ENCODE measurements around the gene PLAGL2. TPM values are rescaled to one million over a fixed set of nuclear protein-coding genes. Genes with fewer than 3 reads are reported as not detected.

The PLAGL2 gene
- total RNA-seq, 2 experiments from 2014 or later: 20.4 to 20.8 TPM

GRCh38 chr20:32167552-32167951 is 40.0 kb downstream of the PLAGL2 start:
- Mint-ChIP-seq H3K27ac (no peak overlapping the region), H3K4me3 (no peak overlapping the region), H3K36me3 (peaks cover 13% of the 10 kb centered on the region), H3K27me3 (no peaks in the 10 kb centered on the region), H3K4me1 (no peaks in the 10 kb centered on the region), H3K9me3 (no peaks in the 10 kb centered on the region)
- POLR2A ChIA-PET: no interaction called here
- DNase-seq (no peak), ATAC-seq (ENCODE audit: low read depth) (no peak)

- no peak for ATAC-seq (ENCODE audit: low read depth)
- Mint-ChIP-seq H3K27ac (no peak overlapping the region), H3K4me1 (no peaks in the 10 kb centered on the region), H3K9me3 (no peaks in the 10 kb centered on the region), H3K4me3 (no peak overlapping the region), H3K36me3 (peaks cover 27% of the 10 kb centered on the region), H3K27me3 (no peaks in the 10 kb centered on the region)
- DNase-seq: no peak
- POLR2A ChIA-PET: no interaction called here
Observed at GRCh38 chr20:32165836-32166545, 41.6 kb downstream of the PLAGL2 start.

GRCh38 chr20:32164984-32165735 is 42.4 kb downstream of the PLAGL2 start:
- no peaks in the 10 kb centered on the region for H3K9me3 Mint-ChIP-seq
- DNase-seq (no peak), ATAC-seq (ENCODE audit: low read depth) (no peak)
- H3K36me3 Mint-ChIP-seq: peaks cover 30% of the 10 kb centered on the region
- H3K4me1 Mint-ChIP-seq: no peaks in the 10 kb centered on the region
- H3K27me3 Mint-ChIP-seq: no peaks in the 10 kb centered on the region
- POLR2A ChIA-PET: no interaction called here
- H3K4me3 Mint-ChIP-seq: no peak overlapping the region
- no peak overlapping the region for H3K27ac Mint-ChIP-seq

- no peak overlapping the region for H3K27ac Mint-ChIP-seq
- H3K27me3 Mint-ChIP-seq: no peaks in the 10 kb centered on the region
- H3K9me3 Mint-ChIP-seq: no peaks in the 10 kb centered on the region
- DNase-seq: no peak
- POLR2A ChIA-PET: no interaction called here
- H3K4me1 Mint-ChIP-seq: no peaks in the 10 kb centered on the region
- H3K36me3 Mint-ChIP-seq: peaks cover 33% of the 10 kb centered on the region
- no peak for ATAC-seq (ENCODE audit: low read depth)
- H3K4me3 Mint-ChIP-seq: no peak overlapping the region
Observed at GRCh38 chr20:32163951-32164350, 43.6 kb downstream of the PLAGL2 start.

- no peak for ATAC-seq (ENCODE audit: low read depth)
- Mint-ChIP-seq H3K27ac (no peak overlapping the region), H3K9me3 (no peaks in the 10 kb centered on the region), H3K4me1 (no peaks in the 10 kb centered on the region), H3K36me3 (peaks cover 36% of the 10 kb centered on the region), H3K4me3 (no peak overlapping the region), H3K27me3 (no peaks in the 10 kb centered on the region)
- POLR2A ChIA-PET: no interaction called here
- DNase-seq: no peak
Observed at GRCh38 chr20:32162351-32162750, 45.2 kb downstream of the PLAGL2 start.

GRCh38 chr20:32160341-32160740 is 47.2 kb downstream of the PLAGL2 start:
- H3K36me3 Mint-ChIP-seq: peaks cover 30% of the 10 kb centered on the region
- no peak overlapping the region for H3K4me3 Mint-ChIP-seq

GRCh38 chr20:32159766-32160221 is 47.7 kb downstream of the PLAGL2 start:
- H3K36me3 Mint-ChIP-seq: peaks cover 26% of the 10 kb centered on the region
- no peaks in the 10 kb centered on the region for H3K27me3 Mint-ChIP-seq
- no peak overlapping the region for H3K27ac Mint-ChIP-seq
- H3K4me3 Mint-ChIP-seq: no peak overlapping the region
- H3K4me1 Mint-ChIP-seq: peaks cover 2% of the 10 kb centered on the region
- POLR2A ChIA-PET: no interaction called here
- no peak for ATAC-seq (ENCODE audit: low read depth)
- no peaks in the 10 kb centered on the region for H3K9me3 Mint-ChIP-seq
- DNase-seq: no peak

More at GRCh38 chr20:32160341-32160740, 47.2 kb downstream of the PLAGL2 start:
- Mint-ChIP-seq H3K9me3 (no peaks in the 10 kb centered on the region), H3K4me1 (no peaks in the 10 kb centered on the region), H3K27ac (no peak overlapping the region), H3K27me3 (no peaks in the 10 kb centered on the region)
- POLR2A ChIA-PET: no interaction called here
- no peak for DNase-seq
- ATAC-seq (ENCODE audit: low read depth): no peak

GRCh38 chr20:32158943-32159660 is 48.4 kb downstream of the PLAGL2 start:
- H3K27me3 Mint-ChIP-seq: no peaks in the 10 kb centered on the region
- no peak for DNase-seq
- H3K4me3 Mint-ChIP-seq: no peak overlapping the region
- POLR2A ChIA-PET: no interaction called here
- H3K4me1 Mint-ChIP-seq: peaks cover 5% of the 10 kb centered on the region
- no peaks in the 10 kb centered on the region for H3K9me3 Mint-ChIP-seq
- no peak overlapping the region for H3K27ac Mint-ChIP-seq
- ATAC-seq (ENCODE audit: low read depth): no peak
- H3K36me3 Mint-ChIP-seq: peaks cover 26% of the 10 kb centered on the region

- Mint-ChIP-seq H3K27me3 (no peaks in the 10 kb centered on the region), H3K4me1 (peaks cover 5% of the 10 kb centered on the region), H3K4me3 (no peak overlapping the region), H3K27ac (no peak overlapping the region), H3K36me3 (peaks cover 26% of the 10 kb centered on the region), H3K9me3 (no peaks in the 10 kb centered on the region)
- ATAC-seq (ENCODE audit: low read depth) (no peak), DNase-seq (no peak)
- POLR2A ChIA-PET: no interaction called here
Observed at GRCh38 chr20:32158351-32158750, 49.2 kb downstream of the PLAGL2 start.

- H3K4me1 Mint-ChIP-seq: peaks cover 5% of the 10 kb centered on the region
- POLR2A ChIA-PET: no interaction called here
- peaks cover 24% of the 10 kb centered on the region for H3K36me3 Mint-ChIP-seq
- ATAC-seq (ENCODE audit: low read depth) (no peak), DNase-seq (no peak)
- H3K27ac Mint-ChIP-seq: no peak overlapping the region
- H3K4me3 Mint-ChIP-seq: no peak overlapping the region
- no peaks in the 10 kb centered on the region for H3K27me3 Mint-ChIP-seq
- H3K9me3 Mint-ChIP-seq: no peaks in the 10 kb centered on the region
Observed at GRCh38 chr20:32157611-32158010, 49.9 kb downstream of the PLAGL2 start.

- DNase-seq (peak; percentile 21), ATAC-seq (ENCODE audit: low read depth) (no peak)
- Mint-ChIP-seq H3K27ac (no peak overlapping the region), H3K9me3 (no peaks in the 10 kb centered on the region), H3K4me3 (no peak overlapping the region), H3K4me1 (peaks cover 5% of the 10 kb centered on the region), H3K36me3 (peaks cover 12% of the 10 kb centered on the region), H3K27me3 (no peaks in the 10 kb centered on the region)
- POLR2A ChIA-PET: no interaction called here
Observed at GRCh38 chr20:32155017-32155981, 52.2 kb downstream of the PLAGL2 start.

- Mint-ChIP-seq H3K27ac (no peak overlapping the region), H3K36me3 (peaks cover 12% of the 10 kb centered on the region), H3K9me3 (no peaks in the 10 kb centered on the region), H3K4me1 (peaks cover 5% of the 10 kb centered on the region), H3K4me3 (no peak overlapping the region), H3K27me3 (no peaks in the 10 kb centered on the region)
- POLR2A ChIA-PET: no interaction called here
- ATAC-seq (ENCODE audit: low read depth): no peak
- peak; percentile 9 for DNase-seq
Observed at GRCh38 chr20:32153771-32154170, 53.8 kb downstream of the PLAGL2 start.

- Mint-ChIP-seq H3K36me3 (peaks cover 10% of the 10 kb centered on the region), H3K4me1 (peaks cover 5% of the 10 kb centered on the region), H3K27me3 (no peaks in the 10 kb centered on the region), H3K27ac (no peak overlapping the region), H3K9me3 (no peaks in the 10 kb centered on the region), H3K4me3 (no peak overlapping the region)
- ATAC-seq (ENCODE audit: low read depth) (no peak), DNase-seq (peak; percentile 18)
- POLR2A ChIA-PET: no interaction called here
Observed at GRCh38 chr20:32153156-32153665, 54.3 kb downstream of the PLAGL2 start.
